ENCODE data around the gene PPIL1. TPM values are rescaled to one million over a fixed set of nuclear protein-coding genes. Genes with fewer than 3 reads are reported as not detected.
"Not testable (repeated sequence)": the region's sequence is repeated elsewhere in the genome, so short reads cannot be mapped to it uniquely, and the experiment has no call there.

Gene PPIL1
- polyA plus RNA-seq, 4 donors = 40.7 to 63.5 (median 52.6) TPM

- DNase-seq (ENCODE audit: low read depth in 4 of 4, low spot score in 3 of 4) = no peak
Measured at GRCh38 chr6:36818756-36819155, 55.8 kb downstream of the PPIL1 start.

GRCh38 chr6:36817847-36818246 lies 56.8 kb downstream of the PPIL1 start:
- DNase-seq (ENCODE audit: low read depth in 4 of 4, low spot score in 3 of 4) = no peak

DNA sequence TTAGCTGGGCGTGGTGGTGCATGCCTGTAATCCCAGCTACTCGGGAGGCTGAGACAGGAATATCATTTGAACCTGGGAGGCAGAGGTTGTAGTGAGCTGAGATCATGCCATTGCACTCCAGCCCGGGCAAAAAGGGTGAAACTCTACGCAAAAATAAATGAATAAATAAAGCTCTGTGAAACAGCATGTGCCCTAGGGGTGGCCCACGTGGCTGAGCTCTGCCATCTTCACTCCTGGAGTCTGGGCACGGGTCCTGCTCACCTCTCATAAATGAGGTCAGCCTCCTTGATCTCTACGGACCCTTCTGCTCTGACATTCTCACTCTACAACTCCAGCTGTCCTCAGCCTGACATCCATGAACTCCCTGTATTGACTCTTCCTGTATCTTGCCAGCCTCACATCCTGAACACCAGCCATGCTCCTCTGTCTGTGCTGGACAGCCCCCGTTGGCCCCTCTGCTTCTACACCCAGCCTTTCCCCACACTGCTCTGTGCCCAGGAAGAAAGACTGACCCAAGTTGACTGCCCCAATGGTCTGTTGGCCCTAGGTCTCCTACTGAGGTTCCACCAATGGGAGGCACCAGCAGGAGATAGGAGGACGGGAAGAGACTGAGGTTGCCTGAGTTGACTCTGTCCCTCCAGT lies 57.3 kb downstream of the PPIL1 start:
- DNase-seq (ENCODE audit: low read depth in 4 of 4, low spot score in 3 of 4) = no peak

GRCh38 chr6:36815962-36816735 lies 58.5 kb downstream of the PPIL1 start:
- DNase-seq (ENCODE audit: low read depth in 4 of 4, low spot score in 3 of 4) = no peak

DNA sequence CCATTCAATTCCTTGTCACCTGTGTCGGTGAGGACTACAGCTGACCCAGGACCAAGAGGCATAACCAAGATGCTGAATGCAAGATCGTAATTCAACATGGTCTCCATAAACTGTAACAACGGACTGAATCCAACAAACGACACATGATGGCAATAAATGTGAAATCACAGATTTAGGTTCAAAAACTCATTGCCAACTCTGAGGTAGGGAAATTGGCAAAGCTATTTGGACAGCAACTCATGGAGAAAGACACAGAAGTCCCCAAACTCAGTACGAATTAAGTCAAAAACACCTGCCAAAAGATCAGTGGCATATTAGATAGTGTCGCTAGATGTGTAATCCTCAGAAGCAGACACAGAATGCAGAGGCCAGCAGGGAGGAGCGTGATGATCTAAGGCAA lies 60.4 kb downstream of the PPIL1 start:
- no peak for DNase-seq (ENCODE audit: low read depth in 4 of 4, low spot score in 3 of 4)

- DNase-seq (ENCODE audit: low read depth in 4 of 4, low spot score in 3 of 4) = no peak
Measured at GRCh38 chr6:36813526-36813925, 61.1 kb downstream of the PPIL1 start.

DNA sequence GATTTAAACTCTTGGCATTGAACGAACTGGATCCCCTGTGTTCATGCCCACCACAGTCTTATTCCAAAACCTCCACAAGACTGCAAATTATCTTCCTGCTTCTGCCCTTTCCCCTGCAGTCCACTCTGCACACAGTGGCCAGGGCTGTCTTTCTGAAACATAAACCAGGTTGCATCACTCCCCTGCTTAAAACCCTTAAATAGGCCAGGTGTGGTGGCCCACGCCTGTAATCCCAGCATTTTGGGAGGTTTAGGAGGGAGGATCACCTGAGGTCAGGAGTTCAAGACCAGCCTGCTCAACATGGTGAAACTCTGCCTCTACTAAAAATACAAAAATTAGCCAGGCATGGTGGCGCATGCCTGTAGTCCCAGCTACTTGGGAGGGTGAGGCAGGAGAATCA lies 61.6 kb downstream of the PPIL1 start:
- DNase-seq (ENCODE audit: low read depth in 4 of 4, low spot score in 3 of 4) = not testable (repeated sequence)

GRCh38 chr6:36809941-36810803 lies 64.4 kb downstream of the PPIL1 start:
- no peak for DNase-seq (ENCODE audit: low read depth in 4 of 4, low spot score in 3 of 4)

DNA sequence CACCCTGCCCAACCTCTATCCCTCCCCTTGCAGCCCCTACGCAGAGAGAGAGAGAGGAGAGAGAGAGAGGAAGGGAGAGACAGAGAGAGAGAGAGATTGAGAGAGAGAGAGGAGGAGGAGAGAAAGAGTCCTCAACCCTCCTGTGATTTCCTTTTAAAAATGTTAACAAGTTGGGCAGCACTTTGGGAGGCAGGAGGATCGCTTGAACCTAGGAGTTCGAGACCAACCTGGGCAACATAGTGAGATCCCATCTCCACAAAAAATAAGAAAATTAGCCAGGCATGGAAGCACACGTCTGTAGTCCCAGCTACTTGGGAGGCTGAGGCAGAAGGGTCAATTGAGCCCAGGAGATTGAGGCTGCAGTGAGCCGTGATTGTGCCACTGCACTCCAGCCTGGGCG lies 65.4 kb downstream of the PPIL1 start:
- no peak for DNase-seq (ENCODE audit: low read depth in 4 of 4, low spot score in 3 of 4)

DNA sequence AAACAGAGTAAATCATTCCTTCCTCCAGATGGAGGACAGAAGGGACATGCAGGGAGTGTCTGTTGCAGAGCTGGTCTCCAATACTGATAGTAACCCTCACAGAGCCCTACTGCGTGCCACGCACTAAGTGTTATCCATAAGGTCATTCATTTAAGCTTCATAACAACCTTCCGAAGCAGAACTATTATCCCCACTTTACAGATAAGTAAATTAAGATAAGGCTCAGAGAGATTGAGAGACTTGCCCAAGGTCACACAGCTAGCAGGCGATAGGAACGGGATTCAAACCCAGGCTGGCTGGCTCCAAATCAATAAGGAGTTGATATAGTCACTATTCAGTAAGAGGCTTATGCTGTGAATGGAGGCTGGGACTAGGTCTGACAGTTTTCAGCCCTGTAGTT lies 66.0 kb downstream of the PPIL1 start:
- no peak for DNase-seq (ENCODE audit: low read depth in 4 of 4, low spot score in 3 of 4)

- DNase-seq (ENCODE audit: low read depth in 4 of 4, low spot score in 3 of 4) = no peak
Measured at GRCh38 chr6:36807750-36808149, 66.9 kb downstream of the PPIL1 start.

DNA sequence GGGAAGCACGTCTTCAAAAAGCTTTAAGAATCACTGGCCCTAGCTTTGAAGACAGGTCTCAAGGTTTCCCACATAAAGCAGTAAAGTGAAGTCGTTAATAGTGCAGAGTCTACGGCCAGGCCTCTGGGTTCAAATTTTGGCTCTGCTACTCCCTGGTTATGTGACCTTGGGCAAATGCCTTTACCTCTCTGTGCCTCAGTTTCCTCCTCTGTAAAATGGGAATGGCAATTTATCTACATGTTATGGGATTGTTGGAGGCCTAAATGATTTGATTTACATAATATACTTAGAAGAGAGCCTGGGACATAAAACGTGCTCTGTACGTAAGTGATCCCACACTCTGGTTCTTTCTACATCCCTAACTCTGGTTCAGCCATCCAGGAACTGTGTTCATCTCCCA lies 67.5 kb downstream of the PPIL1 start:
- DNase-seq (ENCODE audit: low read depth in 4 of 4, low spot score in 3 of 4) = no peak

DNA sequence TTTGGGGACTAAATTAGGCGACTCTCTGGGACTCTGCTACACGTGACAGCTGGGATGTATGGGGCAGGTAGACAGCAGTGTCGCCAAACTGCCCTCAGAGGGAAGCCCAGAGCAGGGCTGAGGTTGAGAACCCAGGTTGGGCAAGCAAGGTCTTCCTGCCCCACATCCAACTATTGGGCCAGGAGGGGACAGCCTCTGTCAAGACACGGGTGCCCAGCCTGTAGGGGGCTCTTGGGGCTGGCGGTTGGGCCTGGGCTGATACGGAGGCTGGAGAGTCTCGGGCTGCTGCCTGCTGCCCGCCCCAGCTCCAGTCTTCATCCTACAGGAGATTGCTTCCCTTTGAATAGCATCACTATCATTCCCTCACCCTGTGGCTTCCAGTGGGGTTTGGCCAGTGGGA lies 68.7 kb downstream of the PPIL1 start:
- DNase-seq (ENCODE audit: low read depth in 4 of 4, low spot score in 3 of 4) = no peak

GRCh38 chr6:36805096-36805797 lies 69.4 kb downstream of the PPIL1 start:
- DNase-seq (ENCODE audit: low read depth in 4 of 4, low spot score in 3 of 4) = no peak

Other genes with a start within 250 kb of the PPIL1 start
- 10 to 100 TPM in 3 of 4 donors, 1 to 10 TPM in 1; 9.2 to 26.4 (median 16.3) TPM for gene CDKN1A, start 196.1 kb downstream of the PPIL1 start, polyA plus RNA-seq (ENCODE audit: insufficient read length in 4 of 4)
- gene RAB44, start 177.0 kb downstream of the PPIL1 start, polyA plus RNA-seq (ENCODE audit: insufficient read length in 4 of 4) = under 1 TPM in 3 of 4 donors, not detected in 1; 0.04 to 0.09 (median 0.08) TPM
- gene CPNE5, start 35.4 kb downstream of the PPIL1 start, polyA plus RNA-seq (ENCODE audit: insufficient read length in 4 of 4) = 10 to 100 TPM in 3 of 4 donors, 1 to 10 TPM in 1; 7.7 to 15.0 (median 11.8) TPM
- 10 to 100 TPM; 44.0 to 63.3 (median 51.4) TPM for gene C6orf89, start 11.1 kb upstream of the PPIL1 start, polyA plus RNA-seq (ENCODE audit: insufficient read length in 4 of 4)
- gene PI16, start 79.9 kb upstream of the PPIL1 start, polyA plus RNA-seq (ENCODE audit: insufficient read length in 4 of 4) = 10 to 100 TPM in 1 of 4 donors, 1 to 10 TPM in 2, under 1 TPM in 1; 0.61 to 68.9 (median 6.3) TPM
- gene MTCH1, start 111.4 kb upstream of the PPIL1 start, polyA plus RNA-seq (ENCODE audit: insufficient read length in 4 of 4) = 100 to 1,000 TPM; 139 to 181 (median 166) TPM
- 1 to 10 TPM; 1.2 to 3.9 (median 2.4) TPM for gene FGD2, start 130.9 kb upstream of the PPIL1 start, polyA plus RNA-seq (ENCODE audit: insufficient read length in 4 of 4)